Effector CD8-positive, alpha-beta T cell (primary cell): ENCODE results near the gene SNX25.
"Not testable (repeated sequence)": the region's sequence is repeated elsewhere in the genome, so short reads cannot be mapped to it uniquely, and the experiment has no call there.

Experiments
- DNase-seq: peaks from one replicate; lab custom pipeline; 2025; lab: John Stamatoyannopoulos, UW

SNX25 gene

DNA sequence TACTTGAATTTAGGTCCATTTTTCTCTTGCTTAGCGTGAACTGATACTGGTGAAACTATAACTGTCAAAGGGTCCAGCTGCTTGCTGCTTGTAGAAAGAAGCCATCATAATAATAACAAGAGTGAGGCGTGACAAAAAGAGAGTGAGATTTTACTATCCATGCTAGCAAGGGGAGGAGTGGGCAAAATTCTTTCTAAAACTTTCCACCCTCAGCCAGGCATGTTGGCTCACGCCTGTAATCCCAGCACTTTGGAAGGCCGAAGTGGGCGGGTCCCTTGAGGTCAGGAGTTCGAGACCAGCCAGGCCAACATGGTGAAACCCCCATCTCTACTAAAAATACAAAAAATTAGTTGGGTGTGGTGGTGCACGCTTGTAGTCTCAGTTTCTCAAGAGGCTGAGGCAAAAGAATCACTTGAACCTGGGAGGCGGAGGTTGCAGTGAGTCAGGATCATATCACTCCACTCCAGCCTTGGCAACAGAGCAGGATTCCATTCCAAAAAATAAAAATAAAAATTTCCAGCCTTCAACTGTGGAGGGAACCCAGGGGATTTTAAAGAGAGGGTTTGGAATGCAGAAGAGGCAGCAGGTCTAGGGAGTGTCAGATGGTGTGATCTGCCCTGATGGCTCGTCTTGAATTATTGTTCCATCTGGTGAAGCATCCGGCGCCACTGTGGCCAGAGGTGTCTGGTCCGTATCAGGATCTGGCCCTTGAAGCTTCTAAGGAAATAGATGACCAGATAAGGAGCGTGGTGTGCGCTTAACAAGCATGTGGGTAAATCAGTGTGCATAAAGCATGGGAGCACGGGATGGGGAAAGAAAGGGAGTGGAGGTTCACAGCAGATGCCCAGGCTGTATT is 134.6 kb downstream of the SNX25 start:
- no peak for DNase-seq

DNA sequence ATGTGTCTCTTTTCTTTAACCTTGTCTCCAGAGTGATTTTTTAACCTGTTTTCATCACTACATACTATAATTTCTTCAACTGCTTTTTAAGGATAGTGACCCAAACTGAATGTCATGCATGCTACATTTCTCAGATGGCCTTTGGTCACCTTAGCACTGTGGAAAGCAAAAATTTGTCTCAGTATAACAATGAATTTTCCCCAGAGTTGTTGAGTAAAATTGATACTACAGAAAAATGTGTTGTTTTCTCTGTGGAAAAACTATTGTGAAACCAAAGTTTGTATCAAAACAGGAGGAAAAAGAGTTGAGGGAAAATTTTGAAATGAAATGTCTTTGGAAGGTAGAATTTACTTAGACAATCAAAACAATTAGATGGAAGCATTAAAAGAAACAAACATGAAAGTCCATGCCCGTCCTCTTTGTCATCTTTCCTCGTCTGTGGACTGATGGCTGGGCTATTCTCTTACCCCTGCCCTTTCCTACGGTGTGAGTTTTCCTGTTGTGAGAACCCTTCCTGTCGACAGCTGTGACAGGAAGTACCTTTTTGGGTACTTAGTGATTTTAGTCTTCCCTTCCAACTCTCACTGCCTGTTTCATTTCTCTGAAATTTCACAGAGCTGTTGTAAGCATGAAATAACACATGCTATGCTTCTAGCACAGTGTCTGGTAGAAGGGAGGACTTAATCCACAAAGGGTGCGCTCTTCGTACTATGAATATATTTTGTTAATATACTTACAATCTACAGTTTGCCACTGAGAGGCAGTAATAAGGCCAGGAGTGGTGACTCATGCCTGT is 135.5 kb downstream of the SNX25 start:
- DNase-seq, result no peak

DNA sequence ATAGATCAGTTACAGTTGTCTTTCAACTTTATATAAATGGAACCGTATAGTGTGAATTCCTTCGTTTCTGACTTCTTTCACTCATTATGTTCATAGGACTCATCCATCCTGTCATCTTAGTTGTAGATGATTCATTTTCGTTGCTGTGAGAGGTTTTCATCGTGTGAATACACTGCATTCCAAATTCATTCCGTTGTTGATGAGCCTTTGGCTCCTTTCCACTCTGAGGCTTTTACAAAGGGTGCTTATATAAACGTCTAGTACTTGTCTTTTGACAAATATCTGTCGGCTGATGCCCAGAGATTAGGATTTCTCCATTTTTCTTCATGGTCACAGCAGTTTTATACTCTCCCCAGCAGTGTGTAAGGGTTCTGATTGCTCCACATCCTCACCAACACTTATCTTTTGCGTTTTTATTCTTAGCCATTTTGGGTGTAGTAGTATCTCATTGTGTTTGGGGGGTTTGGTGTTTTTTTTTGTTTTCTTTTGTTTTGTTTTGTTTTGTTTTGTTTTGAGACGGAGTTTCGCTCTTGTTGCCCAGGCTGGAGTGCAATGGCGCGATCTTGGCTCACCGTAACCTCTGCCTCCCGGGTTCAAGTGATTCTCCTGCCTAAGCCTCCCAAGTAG is 137.7 kb downstream of the SNX25 start:
- no peak for DNase-seq

DNA sequence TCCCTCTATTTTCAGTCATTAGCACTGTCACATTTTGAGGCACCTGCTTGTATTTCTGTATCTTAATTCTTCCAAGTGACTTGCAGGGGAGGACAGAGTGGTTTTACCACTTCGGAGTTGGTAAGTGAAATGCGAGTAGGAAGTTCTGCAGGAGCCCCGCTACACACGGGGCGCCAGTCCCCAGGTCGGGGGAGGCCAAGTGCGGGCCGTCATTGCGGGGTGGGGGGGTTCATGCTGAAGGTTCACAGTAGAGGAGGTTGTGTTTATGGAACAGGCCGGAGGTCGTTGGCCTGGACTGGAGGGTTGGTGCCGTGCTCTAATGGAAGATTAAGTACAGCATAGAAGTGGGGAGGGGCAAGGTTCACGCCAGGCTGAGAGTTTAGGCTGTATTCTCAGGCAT is 142.3 kb downstream of the SNX25 start:
- no peak for DNase-seq

DNA sequence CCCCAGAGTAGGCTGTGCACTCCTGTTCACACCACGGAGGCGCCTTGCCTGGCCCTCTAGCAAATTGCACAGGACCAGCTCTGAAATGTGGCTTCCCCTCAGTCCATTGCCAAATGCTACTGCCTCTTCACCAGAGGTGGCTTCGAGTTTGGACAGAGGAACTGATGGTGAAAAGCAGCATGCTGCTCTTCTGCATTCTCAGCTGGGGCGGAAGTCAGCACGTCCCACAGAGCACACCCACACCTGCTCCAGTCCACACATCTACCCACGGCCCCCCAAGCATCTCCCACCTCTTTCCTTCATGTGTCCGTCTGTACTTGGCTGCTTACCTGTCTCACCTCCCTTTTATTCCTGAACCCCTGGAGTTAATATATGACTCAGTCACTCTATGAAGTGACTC is 142.8 kb downstream of the SNX25 start:
- DNase-seq, result no peak

DNA sequence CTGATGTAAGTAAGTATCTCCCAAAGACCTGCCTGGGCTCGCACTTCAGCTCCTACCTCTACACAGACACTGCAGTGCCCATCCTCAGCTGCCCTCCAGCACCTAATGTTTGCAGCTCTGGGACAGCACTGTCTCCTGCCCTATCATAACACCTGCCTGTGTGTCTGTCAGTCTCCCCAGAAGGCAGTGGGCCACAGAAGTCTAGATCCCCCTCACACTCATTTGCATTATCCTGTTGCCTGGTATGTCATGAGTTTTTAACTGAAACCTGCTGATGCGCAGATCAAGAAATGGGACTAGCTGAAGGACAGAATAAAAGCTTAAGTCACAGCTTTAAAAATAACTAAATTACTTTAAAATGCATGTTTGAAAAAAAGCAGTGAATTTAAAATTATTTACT is 143.3 kb downstream of the SNX25 start:
- no peak for DNase-seq

DNA sequence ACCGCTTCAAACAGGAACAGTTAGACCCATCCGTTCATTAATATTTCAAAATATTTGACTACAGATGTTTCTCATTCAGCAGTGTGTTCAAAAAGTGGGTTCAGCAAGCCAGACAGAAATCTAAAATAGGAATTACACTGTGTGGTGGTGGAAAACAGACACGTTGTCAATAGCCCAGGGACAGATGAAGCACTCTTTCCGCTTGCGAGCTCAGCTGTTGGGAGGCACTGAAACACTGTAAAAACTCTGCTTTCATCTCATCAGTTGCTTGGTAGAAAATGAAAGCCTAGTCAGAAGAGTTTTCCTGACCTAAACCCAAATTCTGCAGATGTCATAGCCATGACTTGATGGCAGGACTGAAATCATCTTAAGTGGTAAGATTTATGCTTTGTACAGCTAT is 147.8 kb downstream of the SNX25 start:
- no peak for DNase-seq

DNA sequence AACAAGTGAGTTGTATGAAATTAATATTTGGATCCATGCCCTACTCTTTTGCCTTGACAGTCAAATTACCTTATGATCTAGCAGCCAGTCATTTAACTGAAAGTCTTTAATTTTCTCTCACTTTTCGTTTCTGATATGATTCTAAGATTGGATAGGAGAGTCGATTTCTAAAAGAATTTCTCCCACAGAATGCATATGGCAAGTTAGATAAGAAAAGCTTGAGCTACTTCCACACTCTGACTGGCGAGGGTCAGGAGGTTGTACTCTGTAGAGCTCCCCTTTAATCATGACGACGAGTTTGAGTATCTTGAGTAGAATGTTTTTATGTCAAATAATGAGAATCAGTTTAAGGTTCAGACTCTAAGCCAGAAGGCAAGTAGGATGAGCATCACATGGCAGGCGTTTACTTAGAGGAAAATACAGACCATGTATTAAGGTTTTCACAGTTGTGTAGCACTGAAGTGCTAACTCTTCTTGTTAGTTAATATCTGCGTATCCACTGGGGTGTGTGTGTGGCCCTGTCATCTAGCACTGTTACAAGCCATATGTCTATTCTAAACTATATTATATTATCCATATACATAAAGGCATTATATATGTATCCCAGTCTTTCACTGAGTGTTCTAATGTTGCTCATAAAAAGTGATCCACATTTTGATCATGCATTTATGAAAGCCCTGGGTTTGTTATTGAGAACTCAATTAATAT is 148.5 kb downstream of the SNX25 start:
- DNase-seq, result no peak

DNA sequence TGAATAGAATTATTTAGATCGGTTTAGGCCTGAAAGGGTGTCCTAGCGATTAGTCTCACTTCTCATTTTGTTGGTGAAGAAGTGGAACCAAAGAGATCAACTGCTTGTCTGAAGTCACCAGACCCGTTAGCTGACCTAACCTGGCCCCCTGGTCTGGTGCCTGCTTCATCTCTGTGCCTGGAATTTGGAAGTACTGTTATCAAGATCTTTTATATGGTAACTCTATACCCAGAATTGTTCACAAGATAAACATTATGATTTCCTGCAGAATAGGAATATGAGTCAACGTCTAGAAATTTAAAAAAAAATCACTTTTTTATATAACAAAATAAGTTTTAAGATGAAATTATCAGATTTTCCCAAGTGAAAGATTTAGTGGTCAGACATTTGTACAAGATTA is 149.1 kb downstream of the SNX25 start:
- no peak for DNase-seq

DNA sequence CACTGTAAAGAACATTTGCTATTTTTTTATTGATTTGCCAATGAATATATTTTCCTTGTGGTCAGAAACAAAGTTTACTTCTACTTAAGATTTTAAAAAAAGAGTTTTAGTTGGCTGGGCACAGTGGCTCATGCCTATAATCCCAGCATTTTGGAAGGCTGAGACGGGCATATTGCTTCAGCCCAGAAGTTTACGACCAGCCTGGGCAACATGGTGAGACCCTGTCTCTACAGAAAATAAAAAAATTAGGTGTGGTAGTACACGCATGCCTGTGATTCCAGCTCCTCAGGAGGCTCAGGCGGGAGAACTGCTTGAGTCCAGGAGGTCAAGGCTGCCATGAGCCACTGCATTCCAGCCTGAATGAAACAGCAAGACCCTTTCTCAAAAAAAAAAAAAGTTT is 149.6 kb downstream of the SNX25 start:
- DNase-seq, result no peak

DNA sequence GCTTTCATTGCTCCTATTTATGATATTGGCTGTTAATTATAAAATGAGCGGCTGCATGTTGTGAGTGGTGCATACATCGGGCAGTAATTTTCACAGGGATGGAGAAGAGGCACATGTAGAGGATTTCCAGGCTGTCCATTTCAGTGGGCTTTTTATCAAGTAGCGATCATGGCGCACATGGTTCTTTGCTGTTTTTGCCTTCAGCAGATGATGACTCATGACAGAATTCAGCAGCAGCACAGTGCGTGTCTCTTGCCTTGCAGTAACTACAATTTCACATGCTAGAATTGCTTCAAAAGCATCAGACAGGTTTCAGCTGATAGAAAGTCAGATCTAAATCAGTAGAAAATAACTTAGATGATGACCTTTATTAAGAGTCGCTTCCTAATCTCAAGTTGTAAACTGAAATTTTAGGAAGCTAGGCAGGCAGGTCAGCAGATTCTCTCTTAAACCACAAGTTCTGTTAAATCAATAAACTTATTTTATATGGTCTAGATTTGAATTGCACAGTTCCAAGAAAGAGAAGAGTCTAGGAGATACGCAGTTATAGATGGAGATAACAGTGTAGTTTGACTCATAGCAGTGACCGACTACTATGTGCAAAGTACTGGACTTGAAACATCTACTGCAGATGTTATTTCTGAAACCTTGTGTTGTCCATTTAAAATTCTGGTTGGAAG is 150.5 kb downstream of the SNX25 start:
- no peak for DNase-seq

DNA sequence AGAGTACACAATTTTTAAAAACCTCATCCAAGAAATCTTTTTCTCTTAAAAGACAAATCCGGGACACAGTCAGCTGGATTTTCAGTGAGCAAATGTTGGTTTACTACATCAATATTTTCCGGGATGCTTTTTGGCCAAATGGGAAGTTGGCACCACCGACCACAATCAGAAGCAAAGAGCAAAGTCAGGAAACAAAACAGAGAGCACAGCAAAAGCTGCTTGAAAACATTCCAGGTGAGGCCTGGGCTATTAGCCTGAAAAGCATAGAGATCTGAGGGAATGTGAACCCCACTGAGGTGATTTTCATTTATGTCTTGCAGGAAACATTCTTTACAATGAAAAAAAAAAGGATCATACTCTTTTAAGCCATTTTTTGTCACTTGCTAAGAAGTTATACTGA is 152.5 kb downstream of the SNX25 start:
- no peak for DNase-seq

DNA sequence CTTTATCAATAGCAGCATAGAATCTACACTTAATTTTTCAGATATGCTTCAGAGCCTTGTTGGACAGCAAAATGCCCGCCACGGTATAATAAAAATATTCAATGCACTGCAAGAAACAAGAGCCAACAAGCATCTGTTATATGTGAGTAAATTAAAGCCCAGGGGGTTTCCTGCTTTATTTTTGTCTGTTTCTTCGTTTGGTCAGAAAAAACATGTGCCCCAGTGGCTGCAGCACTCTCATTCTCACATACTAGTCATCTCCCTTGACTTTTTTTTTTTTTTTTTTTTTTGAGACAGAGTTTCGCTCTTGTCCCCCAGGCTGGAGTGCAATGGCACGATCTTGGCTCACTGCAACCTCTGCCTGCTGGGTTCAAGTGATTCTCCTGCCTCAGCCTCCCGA is 153.2 kb downstream of the SNX25 start:
- DNase-seq, result not testable (repeated sequence)

DNA sequence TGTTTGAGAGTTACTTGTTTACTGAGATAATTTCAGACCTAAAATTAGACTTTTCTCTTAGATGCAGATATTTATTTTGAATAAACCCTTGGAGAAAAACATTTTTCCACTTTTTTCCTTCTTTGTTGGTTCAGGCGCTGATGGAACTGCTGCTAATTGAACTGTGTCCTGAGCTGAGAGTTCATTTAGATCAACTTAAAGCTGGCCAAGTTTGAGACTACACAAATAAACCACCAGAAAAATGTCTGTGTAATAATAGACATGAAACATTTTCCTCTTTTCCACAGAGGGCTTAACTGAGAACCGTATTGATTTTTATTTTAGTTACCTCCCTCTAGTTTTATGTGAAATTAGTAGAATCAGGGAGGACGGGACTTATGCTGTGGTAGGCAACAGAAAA is 153.9 kb downstream of the SNX25 start:
- no peak for DNase-seq

DNA sequence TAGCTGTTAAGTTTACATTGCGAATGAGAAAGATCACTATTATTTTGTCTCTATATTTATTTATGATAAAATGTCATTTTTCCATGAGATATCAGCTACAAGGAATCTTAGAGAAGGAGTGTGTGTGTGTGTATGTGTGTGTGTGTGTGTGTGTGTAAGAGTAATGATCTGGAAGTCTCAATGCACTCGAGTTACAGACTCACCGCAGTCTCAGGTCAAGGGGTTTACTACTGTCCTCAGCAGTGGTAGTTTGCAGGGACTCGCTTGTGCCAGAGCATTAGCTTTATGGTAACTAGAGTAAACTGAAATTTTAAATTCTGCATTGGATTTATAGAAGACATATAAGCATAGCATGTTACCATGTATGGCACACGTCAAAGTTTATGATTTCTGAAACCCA is 155.5 kb downstream of the SNX25 start:
- no peak for DNase-seq

DNA sequence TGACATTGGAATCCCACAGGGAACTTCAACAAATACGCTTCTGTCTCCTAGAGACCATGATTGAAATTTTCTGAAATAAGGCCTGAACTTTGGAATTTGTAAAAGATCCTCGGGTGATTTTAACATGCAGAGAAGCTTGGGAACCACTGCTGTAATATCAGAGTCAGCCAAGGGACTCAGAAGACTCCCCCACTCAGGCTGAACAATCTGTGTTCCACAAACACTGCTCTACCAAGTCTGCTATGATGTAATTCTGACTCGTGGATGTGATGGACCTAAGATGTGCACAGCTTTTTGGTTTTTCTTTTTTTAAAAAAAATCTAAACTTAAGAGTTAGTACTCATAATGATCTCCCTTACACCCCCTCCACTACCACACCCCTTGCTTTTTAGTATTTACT is 160.3 kb downstream of the SNX25 start:
- no peak for DNase-seq

DNA sequence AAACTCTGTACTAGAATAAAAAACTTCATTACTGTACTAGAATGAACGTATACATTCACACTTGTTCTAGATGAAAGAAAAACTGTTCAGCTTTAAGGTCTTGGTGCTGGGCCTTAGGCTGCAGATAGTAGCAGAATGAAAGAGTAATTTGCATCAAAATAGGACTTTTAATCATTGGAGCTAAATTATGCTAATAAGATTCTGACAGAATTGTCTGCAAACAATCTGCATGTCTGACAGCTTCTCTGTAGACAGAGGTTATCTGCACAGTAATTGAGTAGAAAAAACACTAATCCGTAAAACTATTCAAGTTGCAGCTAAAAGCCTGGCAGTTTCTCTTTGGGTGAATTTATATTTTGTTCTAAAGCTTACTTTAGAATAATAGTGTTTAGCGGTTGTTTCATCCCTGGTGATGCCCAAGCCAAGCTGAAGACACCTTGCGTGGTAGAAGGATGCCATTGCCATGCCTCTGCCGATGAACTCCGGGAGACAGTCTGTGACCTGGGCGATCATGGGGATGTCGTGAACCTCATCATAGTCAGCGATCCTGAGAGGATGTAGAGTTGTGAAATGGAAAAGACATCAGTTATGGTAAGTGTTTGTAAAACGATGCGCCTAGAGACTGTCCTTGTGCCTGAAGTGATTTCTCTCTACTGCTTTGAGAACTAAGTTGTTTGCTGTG is 161.0 kb downstream of the SNX25 start:
- DNase-seq, result no peak

DNA sequence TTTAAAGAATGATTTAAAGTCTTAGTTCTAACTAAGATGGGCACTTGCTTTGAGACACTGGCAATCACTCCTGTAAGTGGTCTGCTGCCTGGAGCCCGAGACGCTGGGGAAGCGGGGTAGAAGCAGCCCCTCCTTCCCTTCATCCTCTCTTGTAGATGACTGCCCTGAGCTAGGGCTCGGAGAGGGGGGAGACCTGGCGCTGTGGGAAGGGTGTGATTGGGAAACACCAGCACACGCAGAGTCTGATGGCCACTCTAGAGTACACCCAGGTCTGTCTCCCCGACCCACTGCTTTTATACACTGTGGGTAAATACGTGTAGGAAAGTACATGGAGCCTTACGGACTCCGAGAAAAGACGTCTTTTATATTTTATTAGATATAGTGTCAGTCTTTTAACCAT is 162.3 kb downstream of the SNX25 start:
- no peak for DNase-seq

DNA sequence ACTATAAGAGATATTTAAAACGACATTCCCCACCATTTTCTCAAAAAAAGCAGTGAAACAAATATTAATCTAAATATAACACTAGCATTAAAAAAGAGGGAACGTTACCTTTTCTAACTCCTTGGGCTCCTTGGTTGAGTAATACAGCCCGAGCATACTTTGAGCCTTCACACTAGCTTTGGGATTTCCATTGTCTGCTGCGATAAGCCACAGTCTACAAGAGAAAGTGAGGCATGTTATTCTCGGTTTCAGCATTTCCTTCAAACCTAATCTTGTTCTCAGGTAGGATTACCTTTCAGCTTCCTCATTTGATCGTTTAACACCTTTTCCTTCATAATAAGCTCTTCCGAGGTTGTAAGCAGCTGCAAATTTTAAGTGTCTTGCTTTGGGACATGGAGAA is 164.6 kb downstream of the SNX25 start:
- DNase-seq, result no peak

DNA sequence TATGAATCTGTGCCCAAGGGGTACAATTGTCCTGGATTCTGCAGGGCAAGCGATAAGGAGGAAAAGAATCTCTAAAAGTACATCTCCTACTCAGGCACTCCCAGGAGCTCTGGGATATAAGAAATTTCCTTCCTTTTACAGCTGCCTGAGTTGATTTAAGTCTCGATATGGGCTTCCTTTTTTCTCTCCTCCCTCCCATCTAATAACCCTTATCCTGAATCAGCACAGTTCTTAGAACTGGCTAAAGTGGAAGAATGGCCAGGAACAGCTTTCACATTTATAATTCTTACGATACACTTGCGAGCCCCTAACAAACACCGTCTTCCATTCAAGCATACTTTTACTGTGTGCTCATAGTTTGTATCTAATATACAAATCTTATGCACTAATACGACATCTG is 165.2 kb downstream of the SNX25 start:
- no peak for DNase-seq

DNA sequence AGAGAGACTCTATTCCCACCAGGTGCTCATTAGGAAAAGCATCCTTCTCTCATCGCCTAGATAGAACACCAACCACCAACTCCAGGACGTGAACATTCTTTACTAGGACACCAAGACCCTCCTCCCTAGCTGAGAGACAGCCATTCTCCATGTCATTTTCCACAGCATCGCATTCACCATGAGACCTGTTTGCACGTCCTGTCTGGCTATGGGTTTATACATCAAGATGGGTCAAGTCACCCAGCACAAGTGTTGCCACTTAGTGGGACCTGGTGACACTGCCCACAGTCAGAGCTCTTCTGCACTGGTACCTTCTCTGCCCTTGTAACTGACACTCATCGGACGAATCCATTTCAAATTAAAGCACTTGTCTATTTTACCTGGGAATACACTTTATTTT is 168.9 kb downstream of the SNX25 start:
- DNase-seq, result no peak
